ENCODE data around the gene TSPAN5. TPM values are rescaled to one million over a fixed set of nuclear protein-coding genes. Genes with fewer than 3 reads are reported as not detected.
"Not testable (repeated sequence)": the region's sequence is repeated elsewhere in the genome, so short reads cannot be mapped to it uniquely, and the experiment has no call there.

Gene TSPAN5
- total and polyA plus RNA-seq, 2 experiments from 2014 or later: 22.4 to 35.9 TPM

GRCh38 chr4:98540803-98541202 is 117.6 kb downstream of the TSPAN5 start:
- H3K36me3 ChIP-seq (replicated peaks; ENCODE audit: insufficient read depth, low read depth): no peaks in the 10 kb centered on the region
- no peak for TF ChIP-seq EZH2phosphoT487 (IDR thresholded peaks at IDR 0.05; ENCODE audit: low read depth, severe bottlenecking, unreplicated experiment)
- TF ChIP-seq CTCF (IDR thresholded peaks at IDR 0.05; ENCODE audit: poor library complexity): no peak
- no peak for TF ChIP-seq EZH2 (IDR thresholded peaks at IDR 0.05; ENCODE audit: borderline replicate concordance)
- H3K27me3 ChIP-seq: no peaks in the 10 kb centered on the region
- no peak overlapping the region for H3K4me2 ChIP-seq
- H3K79me2 ChIP-seq: peaks cover 4% of the 10 kb centered on the region
- H3K9me2 ChIP-seq (replicated peaks; ENCODE audit: insufficient read depth): no peaks in the 10 kb centered on the region
- H2AFZ ChIP-seq: no peak overlapping the region
- no peak overlapping the region for H3K4me3 ChIP-seq
- no peaks in the 10 kb centered on the region for H3K4me1 ChIP-seq (ENCODE audit: insufficient read depth)
- no peaks in the 10 kb centered on the region for H4K20me1 ChIP-seq (ENCODE audit: insufficient read depth, poor library complexity, severe bottlenecking)
- no peak for DNase-seq (ENCODE audit: low spot score)
- WGBS (ENCODE audit: low lambda C conversion rate, missing lambda C conversion rate): 92% methylated on average over 4 of the region's 4 CpGs
- H3K27ac ChIP-seq: no peak overlapping the region
- no peaks in the 10 kb centered on the region for H3K9me3 ChIP-seq (ENCODE audit: low read depth)

GRCh38 chr4:98539741-98540140 is 118.7 kb downstream of the TSPAN5 start:
- H3K79me2 ChIP-seq: peaks cover 4% of the 10 kb centered on the region
- TF ChIP-seq EZH2 (IDR thresholded peaks at IDR 0.05; ENCODE audit: borderline replicate concordance): no peak
- no peak for TF ChIP-seq EZH2phosphoT487 (IDR thresholded peaks at IDR 0.05; ENCODE audit: low read depth, severe bottlenecking, unreplicated experiment)
- no peak for TF ChIP-seq CTCF (IDR thresholded peaks at IDR 0.05; ENCODE audit: poor library complexity)

GRCh38 chr4:98539299-98539698 is 119.1 kb downstream of the TSPAN5 start:
- Histone ChIP-seq H3K4me2 (no peak overlapping the region), H4K20me1 (ENCODE audit: insufficient read depth, poor library complexity, severe bottlenecking) (no peaks in the 10 kb centered on the region), H3K9me2 (replicated peaks; ENCODE audit: insufficient read depth) (no peaks in the 10 kb centered on the region), H3K4me3 (no peak overlapping the region), H3K27ac (no peak overlapping the region), H3K4me1 (ENCODE audit: insufficient read depth) (no peaks in the 10 kb centered on the region), H2AFZ (no peak overlapping the region), H3K79me2 (peaks cover 4% of the 10 kb centered on the region), H3K27me3 (no peaks in the 10 kb centered on the region), H3K36me3 (replicated peaks; ENCODE audit: insufficient read depth, low read depth) (no peaks in the 10 kb centered on the region), H3K9me3 (ENCODE audit: low read depth) (no peaks in the 10 kb centered on the region)
- WGBS (ENCODE audit: low lambda C conversion rate, missing lambda C conversion rate): 100% methylated on average over 1 of the region's 1 CpG
- DNase-seq (ENCODE audit: low spot score): no peak
- TF ChIP-seq EZH2phosphoT487 (IDR thresholded peaks at IDR 0.05; ENCODE audit: low read depth, severe bottlenecking, unreplicated experiment): no peak
- TF ChIP-seq EZH2 (IDR thresholded peaks at IDR 0.05; ENCODE audit: borderline replicate concordance): no peak
- TF ChIP-seq CTCF (IDR thresholded peaks at IDR 0.05; ENCODE audit: poor library complexity): no peak

More at GRCh38 chr4:98539741-98540140, 118.7 kb downstream of the TSPAN5 start:
- Histone ChIP-seq H3K27me3 (no peaks in the 10 kb centered on the region), H4K20me1 (ENCODE audit: insufficient read depth, poor library complexity, severe bottlenecking) (no peaks in the 10 kb centered on the region), H3K9me2 (replicated peaks; ENCODE audit: insufficient read depth) (no peaks in the 10 kb centered on the region), H3K9me3 (ENCODE audit: low read depth) (no peaks in the 10 kb centered on the region), H3K4me1 (ENCODE audit: insufficient read depth) (no peaks in the 10 kb centered on the region), H3K4me2 (no peak overlapping the region), H3K27ac (no peak overlapping the region), H3K36me3 (replicated peaks; ENCODE audit: insufficient read depth, low read depth) (no peaks in the 10 kb centered on the region), H3K4me3 (no peak overlapping the region), H2AFZ (no peak overlapping the region)
- 96% methylated on average over 5 of the region's 5 CpGs for WGBS (ENCODE audit: low lambda C conversion rate, missing lambda C conversion rate)
- DNase-seq (ENCODE audit: low spot score): no peak

GRCh38 chr4:98536631-98537030 is 121.8 kb downstream of the TSPAN5 start:
- no peaks in the 10 kb centered on the region for H4K20me1 ChIP-seq (ENCODE audit: insufficient read depth, poor library complexity, severe bottlenecking)
- H3K27ac ChIP-seq: no peak overlapping the region
- no peaks in the 10 kb centered on the region for H3K9me3 ChIP-seq (ENCODE audit: low read depth)
- H3K36me3 ChIP-seq (replicated peaks; ENCODE audit: insufficient read depth, low read depth): no peaks in the 10 kb centered on the region
- no peaks in the 10 kb centered on the region for H3K4me1 ChIP-seq (ENCODE audit: insufficient read depth)
- H2AFZ ChIP-seq: no peak overlapping the region
- H3K79me2 ChIP-seq: no peaks in the 10 kb centered on the region
- no peak for DNase-seq (ENCODE audit: low spot score)
- H3K4me2 ChIP-seq: no peak overlapping the region
- no peaks in the 10 kb centered on the region for H3K9me2 ChIP-seq (replicated peaks; ENCODE audit: insufficient read depth)
- no peak overlapping the region for H3K4me3 ChIP-seq
- 84% methylated on average over 11 of the region's 11 CpGs for WGBS (ENCODE audit: low lambda C conversion rate, missing lambda C conversion rate)
- no peaks in the 10 kb centered on the region for H3K27me3 ChIP-seq
- TF ChIP-seq EZH2 (IDR thresholded peaks at IDR 0.05; ENCODE audit: borderline replicate concordance) (no peak), CTCF (IDR thresholded peaks at IDR 0.05; ENCODE audit: poor library complexity) (no peak), EZH2phosphoT487 (IDR thresholded peaks at IDR 0.05; ENCODE audit: low read depth, severe bottlenecking, unreplicated experiment) (no peak)

GRCh38 chr4:98534146-98534545 is 124.3 kb downstream of the TSPAN5 start:
- not testable (repeated sequence) for H3K27me3 ChIP-seq; DNase-seq (ENCODE audit: low spot score); H3K9me2 ChIP-seq (replicated peaks; ENCODE audit: insufficient read depth); H3K79me2 ChIP-seq; H3K4me3 ChIP-seq; H2AFZ ChIP-seq; H3K4me1 ChIP-seq (ENCODE audit: insufficient read depth); H3K4me2 ChIP-seq; H4K20me1 ChIP-seq (ENCODE audit: insufficient read depth, poor library complexity, severe bottlenecking); H3K27ac ChIP-seq; H3K36me3 ChIP-seq (replicated peaks; ENCODE audit: insufficient read depth, low read depth); H3K9me3 ChIP-seq (ENCODE audit: low read depth)
- WGBS (ENCODE audit: low lambda C conversion rate, missing lambda C conversion rate): 98% methylated on average over 2 of the region's 2 CpGs

Measured in hepatocyte (in vitro differentiated cells).